Astrocyte (in vitro differentiated cells and primary cell): Measurements from ENCODE around the gene ATP5F1D. TPM values are rescaled to one million over a fixed set of nuclear protein-coding genes. Genes with fewer than 3 reads are reported as not detected.

Source experiments
- DNase-seq: peaks from one replicate; pipeline ENCODE4 v3.0.0-alpha.2; 2010; ENCODE audit warnings: low read depth
- FAIRE-seq: peaks from 2 replicates; lab custom pipeline; 2011; peaks lifted over from hg19 to GRCh38; lab: Jason Lieb, UNC
- H2AFZ ChIP-seq: 2 replicates; pipeline ENCODE4 v1.6.0; 2012; ENCODE audit warnings: low read depth, low read length, inconsistent platforms
- H3K27ac ChIP-seq: 2 replicates; pipeline ENCODE4 v1.5.1; 2011; ENCODE audit warnings: low read depth, low read length, inconsistent platforms
- H3K27me3 ChIP-seq: 2 replicates; pipeline ENCODE4 v1.6.0; 2011; ENCODE audit warnings: low read length, inconsistent platforms; ENCODE audit not compliant: insufficient read depth
- H3K36me3 ChIP-seq: 2 replicates; pipeline ENCODE4 v1.5.1; 2011; ENCODE audit warnings: low read length, inconsistent platforms; ENCODE audit not compliant: insufficient read depth
- H3K4me1 ChIP-seq: 2 replicates; pipeline ENCODE4 v1.5.1; 2011; ENCODE audit warnings: low read length, inconsistent platforms; ENCODE audit not compliant: insufficient read depth
- H3K4me2 ChIP-seq: 2 replicates; pipeline ENCODE4 v1.6.0; 2012; ENCODE audit warnings: low read length, inconsistent platforms
- H3K4me3 ChIP-seq: 2 replicates; pipeline ENCODE4 v1.5.1; 2011; ENCODE audit warnings: low read depth, mild to moderate bottlenecking, low read length, inconsistent platforms; ENCODE audit not compliant: insufficient read depth
- H3K79me2 ChIP-seq: 2 replicates; pipeline ENCODE4 v1.6.0; 2012; ENCODE audit warnings: mild to moderate bottlenecking, low read length, inconsistent platforms; ENCODE audit not compliant: insufficient read depth
- H3K9ac ChIP-seq: 2 replicates; pipeline ENCODE4 v1.6.0; 2012; ENCODE audit warnings: mild to moderate bottlenecking, low read length, inconsistent platforms
- H3K9me3 ChIP-seq: 2 replicates; pipeline ENCODE4 v1.5.1; 2012; ENCODE audit warnings: low read depth, mild to moderate bottlenecking, low read length, inconsistent platforms; ENCODE audit not compliant: insufficient read depth
- H4K20me1 ChIP-seq: 2 replicates; pipeline ENCODE4 v1.6.0; 2012; ENCODE audit warnings: low read length, inconsistent platforms; ENCODE audit not compliant: insufficient read depth
- H3K27ac Mint-ChIP-seq: one replicate; pipeline ENCODE4 v1.8.0; 2021; ENCODE audit warnings: mild to moderate bottlenecking, mixed read lengths; ENCODE audit not compliant: unreplicated experiment
- H3K27me3 Mint-ChIP-seq: one replicate; pipeline ENCODE4 v1.8.0; 2021; ENCODE audit warnings: low read depth, mixed read lengths; ENCODE audit not compliant: unreplicated experiment
- H3K36me3 Mint-ChIP-seq: one replicate; pipeline ENCODE4 v1.8.0; 2021; ENCODE audit warnings: low read depth, mixed read lengths; ENCODE audit not compliant: unreplicated experiment
- H3K4me1 Mint-ChIP-seq: one replicate; pipeline ENCODE4 v1.8.0; 2021; ENCODE audit warnings: low read depth, mixed read lengths; ENCODE audit not compliant: unreplicated experiment
- H3K4me3 Mint-ChIP-seq: one replicate; pipeline ENCODE4 v1.8.0; 2021; ENCODE audit warnings: mild to moderate bottlenecking, moderate library complexity, mixed read lengths; ENCODE audit not compliant: unreplicated experiment
- H3K9me3 Mint-ChIP-seq: one replicate; pipeline ENCODE4 v1.8.0; 2021; ENCODE audit warnings: mild to moderate bottlenecking, mixed read lengths; ENCODE audit not compliant: unreplicated experiment
- EZH2 ChIP-seq: IDR thresholded peaks from 2 replicates; pipeline ENCODE4 v1.6.1; 2012; ENCODE audit warnings: mild to moderate bottlenecking, low read length, inconsistent platforms; ENCODE audit not compliant: insufficient read depth
- total RNA-seq: library from RNA; stranded (reverse); gene quantifications from 2 replicates; pipeline ENCODE4 v1.2.1, GENCODE V29; 2021
- TF ChIP-seq, protein P1 (sequence below): IDR thresholded peaks from 2 replicates; pipeline ENCODE4 v1.5.1; 2011; ENCODE audit warnings: low read depth, mild to moderate bottlenecking, inconsistent platforms, low read length, moderate library complexity; ENCODE audit not compliant: insufficient read depth

Gene ATP5F1D
- total RNA-seq, 1 donor from 2014 or later: 154 TPM

DNA sequence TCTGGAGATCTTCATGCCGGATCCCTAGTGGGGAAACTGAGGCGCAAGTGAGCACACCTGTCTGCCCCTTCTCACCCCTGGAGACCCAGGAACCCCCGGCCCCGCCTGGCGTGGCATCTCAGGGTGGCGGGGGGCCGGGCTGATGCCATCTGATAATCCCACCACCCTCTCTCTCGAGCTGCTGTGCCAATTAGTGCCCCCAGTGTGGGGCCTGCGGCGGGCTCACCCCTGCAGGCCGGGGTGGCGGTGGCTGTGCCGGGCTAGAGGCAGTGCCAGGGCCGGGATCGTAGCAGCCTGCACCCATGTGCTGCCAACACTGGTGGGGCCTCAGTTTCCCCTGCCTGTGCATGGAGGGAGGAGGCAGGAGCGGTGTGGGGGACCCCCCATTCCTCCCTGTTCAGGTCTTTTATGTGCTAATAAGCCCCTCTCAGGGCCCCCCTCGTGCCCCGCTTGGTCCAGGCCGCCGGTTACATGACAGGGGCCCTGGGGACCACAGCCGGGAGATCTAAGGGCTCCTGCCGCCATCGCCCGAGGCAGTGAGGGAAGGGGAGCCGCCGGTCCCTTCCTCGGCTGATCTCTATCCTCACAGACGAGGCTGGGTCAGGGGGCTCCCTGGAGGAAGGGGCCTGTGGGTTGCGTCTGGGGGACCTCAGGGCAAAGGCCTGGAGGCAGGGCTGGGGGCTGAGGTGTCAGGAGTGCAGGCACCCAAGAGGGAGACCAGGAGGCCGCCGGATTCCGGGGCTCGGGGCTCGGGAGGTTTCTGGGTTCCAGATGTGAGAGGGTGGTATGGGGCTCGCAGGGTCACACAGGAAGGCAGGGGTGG is 52.4 kb downstream of the ATP5F1D start:
- Mint-ChIP-seq H3K4me3 (no peak overlapping the region), H3K36me3 (no peaks in the 10 kb centered on the region), H3K27me3 (peaks cover 6% of the 10 kb centered on the region), H3K9me3 (no peaks in the 10 kb centered on the region), H3K4me1 (no peaks in the 10 kb centered on the region), H3K27ac (no peak overlapping the region)
- no peak for FAIRE-seq
- no peaks in the 10 kb centered on the region for H3K36me3 ChIP-seq
- H3K27me3 ChIP-seq: no peaks in the 10 kb centered on the region
- H3K9ac ChIP-seq: no peak overlapping the region
- H3K4me1 ChIP-seq: no peaks in the 10 kb centered on the region
- peaks cover 6% of the 10 kb centered on the region for H4K20me1 ChIP-seq
- no peak overlapping the region for H2AFZ ChIP-seq
- no peak for TF ChIP-seq EZH2
- TF ChIP-seq, protein P1, sequence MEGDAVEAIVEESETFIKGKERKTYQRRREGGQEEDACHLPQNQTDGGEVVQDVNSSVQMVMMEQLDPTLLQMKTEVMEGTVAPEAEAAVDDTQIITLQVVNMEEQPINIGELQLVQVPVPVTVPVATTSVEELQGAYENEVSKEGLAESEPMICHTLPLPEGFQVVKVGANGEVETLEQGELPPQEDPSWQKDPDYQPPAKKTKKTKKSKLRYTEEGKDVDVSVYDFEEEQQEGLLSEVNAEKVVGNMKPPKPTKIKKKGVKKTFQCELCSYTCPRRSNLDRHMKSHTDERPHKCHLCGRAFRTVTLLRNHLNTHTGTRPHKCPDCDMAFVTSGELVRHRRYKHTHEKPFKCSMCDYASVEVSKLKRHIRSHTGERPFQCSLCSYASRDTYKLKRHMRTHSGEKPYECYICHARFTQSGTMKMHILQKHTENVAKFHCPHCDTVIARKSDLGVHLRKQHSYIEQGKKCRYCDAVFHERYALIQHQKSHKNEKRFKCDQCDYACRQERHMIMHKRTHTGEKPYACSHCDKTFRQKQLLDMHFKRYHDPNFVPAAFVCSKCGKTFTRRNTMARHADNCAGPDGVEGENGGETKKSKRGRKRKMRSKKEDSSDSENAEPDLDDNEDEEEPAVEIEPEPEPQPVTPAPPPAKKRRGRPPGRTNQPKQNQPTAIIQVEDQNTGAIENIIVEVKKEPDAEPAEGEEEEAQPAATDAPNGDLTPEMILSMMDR: no peak
- no peak overlapping the region for H3K4me3 ChIP-seq
- H3K9me3 ChIP-seq: no peaks in the 10 kb centered on the region
- no peaks in the 10 kb centered on the region for H3K79me2 ChIP-seq
- H3K4me2 ChIP-seq: no peak overlapping the region
- H3K27ac ChIP-seq: no peak overlapping the region
- no peak for DNase-seq

Other genes starting within 250 kb of the ATP5F1D start
- gene GRIN3B, start 241.3 kb upstream of the ATP5F1D start, total RNA-seq: 2.5 and 2.7 TPM in 2 replicates
- 155 and 173 TPM in 2 replicates for gene TMEM259, start 220.6 kb upstream of the ATP5F1D start, total RNA-seq
- not detected in 2 replicates for gene RNU6-2, start 220.2 kb upstream of the ATP5F1D start, total RNA-seq
- 781 and 819 TPM in 2 replicates for gene CNN2, start 215.1 kb upstream of the ATP5F1D start, total RNA-seq
- gene ABCA7, start 201.6 kb upstream of the ATP5F1D start, total RNA-seq: 14.3 and 18.4 TPM in 2 replicates
- 2.7 and 3.0 TPM in 2 replicates for gene ARHGAP45, start 174.6 kb upstream of the ATP5F1D start, total RNA-seq
- 180 and 207 TPM in 2 replicates for gene POLR2E, start 146.4 kb upstream of the ATP5F1D start, total RNA-seq
- gene GPX4, start 137.8 kb upstream of the ATP5F1D start, total RNA-seq: 294 and 325 TPM in 2 replicates
- gene SBNO2, start 67.5 kb upstream of the ATP5F1D start, total RNA-seq: 39.3 and 43.2 TPM in 2 replicates
- 61.6 and 67.9 TPM in 2 replicates for gene STK11, start 36.0 kb upstream of the ATP5F1D start, total RNA-seq
- gene CBARP, start 3.7 kb upstream of the ATP5F1D start, total RNA-seq: 18.8 and 19.8 TPM in 2 replicates
- 119 and 141 TPM in 2 replicates for gene MIDN, start 6.8 kb downstream of the ATP5F1D start, total RNA-seq
- 184 and 215 TPM in 2 replicates for gene CIRBP, start 27.6 kb downstream of the ATP5F1D start, total RNA-seq
- gene FAM174C, start 33.8 kb downstream of the ATP5F1D start, total RNA-seq: 50.5 and 50.8 TPM in 2 replicates
- gene EFNA2, start 44.1 kb downstream of the ATP5F1D start, total RNA-seq: 7.0 and 8.4 TPM in 2 replicates
- 64.0 and 67.3 TPM in 2 replicates for gene NDUFS7, start 142.2 kb downstream of the ATP5F1D start, total RNA-seq
- gene GAMT, start 159.8 kb downstream of the ATP5F1D start, total RNA-seq: 34.1 and 35.9 TPM in 2 replicates
- gene DAZAP1, start 165.8 kb downstream of the ATP5F1D start, total RNA-seq: 94.7 and 108 TPM in 2 replicates
- 973 and 1,045 TPM in 2 replicates for gene RPS15, start 196.6 kb downstream of the ATP5F1D start, total RNA-seq
- gene APC2, start 208.4 kb downstream of the ATP5F1D start, total RNA-seq: 5.5 and 7.1 TPM in 2 replicates
- gene C19orf25, start 237.5 kb downstream of the ATP5F1D start, total RNA-seq: 30.2 and 32.4 TPM in 2 replicates
- 2.7 and 3.9 TPM in 2 replicates for gene PCSK4, start 248.6 kb downstream of the ATP5F1D start, total RNA-seq
- 5.7 and 6.6 TPM in 2 replicates for gene REEP6, start 249.4 kb downstream of the ATP5F1D start, total RNA-seq